IMR-90 (cell line): ENCODE measurements around the gene MYL4. TPM values are rescaled to one million over a fixed set of nuclear protein-coding genes. Genes with fewer than 3 reads are reported as not detected.

Experiments
- ATAC-seq: fragments of 200-7000 bp; cut with Tn5 transposase; 2 replicates; pipeline ENCODE4 v1.9.1; 2020; ENCODE audit warnings: low read depth, mild to moderate bottlenecking, moderate library complexity
- BruUV-seq: library from RNA; stranded (reverse); fragments of 400-500 nt; replicated peaks from 2 replicates; lab custom pipeline; 2021; lab: Mats Ljungman, UMichigan
- CTCF ChIA-PET: fragments of 300-600 bp; formaldehyde crosslinking; extraction: SDS; loops from one replicate; lab custom pipeline; 2021; ENCODE audit warnings: antibody characterized with exemption; lab: Yijun Ruan, JAX
- POLR2A ChIA-PET: fragments of 300-600 bp; sonication (Branson Sonifier 250); formaldehyde crosslinking; loops from one replicate; lab custom pipeline; 2022; ENCODE audit warnings: antibody characterized with exemption; ENCODE audit not compliant: unreplicated experiment; lab: Charles Lee
- DNase-seq: peaks from one replicate; pipeline ENCODE4 v3.0.0; 2013
- H2AFZ ChIP-seq: replicated peaks from 2 replicates; pipeline ENCODE3; 2013; ENCODE audit warnings: low read length, mild to moderate bottlenecking; ENCODE audit not compliant: poor library complexity
- H2AK5ac ChIP-seq: 2 replicates; pipeline ENCODE4 v1.6.1; 2013; ENCODE audit warnings: low read depth, low read length, inconsistent platforms
- H2AK9ac ChIP-seq: replicated peaks from 2 replicates; pipeline ENCODE3; 2013; ENCODE audit warnings: mild to moderate bottlenecking, low read depth, low read length, moderate library complexity; ENCODE audit not compliant: poor library complexity
- H2BK120ac ChIP-seq: 2 replicates; pipeline ENCODE4 v1.6.1; 2013; ENCODE audit warnings: low read depth, low read length, inconsistent platforms
- H2BK15ac ChIP-seq: 3 replicates; pipeline ENCODE4 v1.6.1; 2013; ENCODE audit warnings: low read depth, low read length, inconsistent platforms
- H2BK20ac ChIP-seq: 2 replicates; pipeline ENCODE4 v1.6.1; 2013; ENCODE audit warnings: low read depth, mild to moderate bottlenecking, inconsistent platforms, low read length, moderate library complexity
- H2BK5ac ChIP-seq: 2 replicates; pipeline ENCODE4 v1.6.1; 2013; ENCODE audit warnings: mild to moderate bottlenecking, low read depth, low read length, inconsistent platforms; ENCODE audit not compliant: poor library complexity, severe bottlenecking
- H3K14ac ChIP-seq: replicated peaks from 2 replicates; pipeline ENCODE4 v1.6.1; 2013; ENCODE audit warnings: low read depth, low read length, inconsistent platforms
- H3K18ac ChIP-seq: 2 replicates; pipeline ENCODE4 v1.6.1; 2013; ENCODE audit warnings: low read depth, low read length, control low read depth
- H3K23ac ChIP-seq: 2 replicates; pipeline ENCODE4 v1.6.1; 2013; ENCODE audit warnings: low read depth, low read length, inconsistent platforms
- H3K27ac ChIP-seq: 2 replicates; pipeline ENCODE4 v1.5.1; 2013; ENCODE audit warnings: mild to moderate bottlenecking, control low read depth, low read length; ENCODE audit not compliant: insufficient read depth
- H3K27me3 ChIP-seq: 2 replicates; pipeline ENCODE4 v1.6.1; 2013; ENCODE audit warnings: low read length; ENCODE audit not compliant: control insufficient read depth, insufficient read depth
- H3K36me3 ChIP-seq: 2 replicates; pipeline ENCODE4 v1.6.1; 2013; ENCODE audit warnings: low read length, mixed read lengths; ENCODE audit not compliant: control insufficient read depth, insufficient read depth
- H3K4ac ChIP-seq: 2 replicates; pipeline ENCODE4 v1.6.1; 2013; ENCODE audit warnings: low read depth, low read length, inconsistent platforms
- H3K4me1 ChIP-seq: 2 replicates; pipeline ENCODE4 v1.6.1; 2013; ENCODE audit warnings: low read length, mixed read lengths; ENCODE audit not compliant: control insufficient read depth, insufficient read depth
- H3K4me2 ChIP-seq: 2 replicates; pipeline ENCODE4 v1.6.1; 2013; ENCODE audit warnings: low read depth, mild to moderate bottlenecking, control low read depth, low read length, moderate library complexity
- H3K4me3 ChIP-seq: 2 replicates; pipeline ENCODE4 v1.5.1; 2013; ENCODE audit warnings: low read depth, mild to moderate bottlenecking, control low read depth, low read length, moderate library complexity; ENCODE audit not compliant: insufficient read depth
- H3K56ac ChIP-seq: 2 replicates; pipeline ENCODE4 v1.6.1; 2013; ENCODE audit warnings: low read length, inconsistent platforms; ENCODE audit not compliant: insufficient read depth; ENCODE audit errors: extremely low read depth
- H3K79me1 ChIP-seq, 2 experiments: 2 replicates each; pipeline ENCODE4 v1.6.1; 2013; ENCODE audit warnings: low read length in 2 of 2, inconsistent platforms in 1 of 2, low read depth in 1 of 2
- H3K9ac ChIP-seq: 2 replicates; pipeline ENCODE4 v1.6.1; 2013; ENCODE audit warnings: low read depth, low read length, control low read depth
- H3K9me1 ChIP-seq: 2 replicates; pipeline ENCODE4 v1.6.1; 2013; ENCODE audit warnings: low read length, inconsistent platforms; ENCODE audit not compliant: insufficient read depth
- H3K9me3 ChIP-seq: 2 replicates; pipeline ENCODE4 v1.6.1; 2013; ENCODE audit warnings: low read length; ENCODE audit not compliant: control insufficient read depth, insufficient read depth
- H4K20me1 ChIP-seq: 2 replicates; pipeline ENCODE4 v1.6.1; 2013; ENCODE audit warnings: low read length, inconsistent platforms; ENCODE audit not compliant: insufficient read depth
- H4K5ac ChIP-seq: 2 replicates; pipeline ENCODE4 v1.6.1; 2013; ENCODE audit warnings: mild to moderate bottlenecking, low read depth, low read length, control low read depth
- H4K8ac ChIP-seq, 2 experiments: 2 replicates each; pipeline ENCODE4 v1.6.1; 2013; ENCODE audit warnings: low read depth in 2 of 2, low read length in 2 of 2, control low read depth in 1 of 2, inconsistent platforms in 1 of 2
- H4K91ac ChIP-seq: 2 replicates; pipeline ENCODE4 v1.6.1; 2013; ENCODE audit warnings: low read depth, low read length, inconsistent platforms; ENCODE audit not compliant: insufficient read depth
- MAFK ChIP-seq: IDR thresholded peaks from 2 replicates; pipeline ENCODE4 v1.6.1; 2012; ENCODE audit warnings: low read depth, low read length, improper control_type of control experiment
- RCOR1 ChIP-seq: IDR thresholded peaks from 2 replicates; pipeline ENCODE4 v1.6.1; 2012; ENCODE audit warnings: mild to moderate bottlenecking, low read length, improper control_type of control experiment; ENCODE audit not compliant: insufficient replicate concordance
- WGBS, 2 experiments: methylation state at CpG; one replicate each; pipeline versions ENCODE4 v1.1.5 to v1.1.7; 2013; ENCODE audit warnings: missing lambda C conversion rate in 2 of 2; ENCODE audit not compliant: insufficient read length in 1 of 2; ENCODE audit errors: extremely low coverage in 2 of 2; 5-methylcytosine and 5-hydroxymethylcytosine counted together
- dilution Hi-C: fragments of 300-500 bp; cut with HindIII; formaldehyde crosslinking; loops from one replicate; pipeline ENCODE4 v1.14.3; 2018; ENCODE audit warnings: low sequenced_read_pairs; ENCODE audit not compliant: unreplicated experiment
- in situ Hi-C: fragments of 300-500 bp; cut with MboI; formaldehyde crosslinking; loops from 3 replicates; pipeline ENCODE4 v1.14.3; 2019; ENCODE audit warnings: low sequenced_read_pairs, inconsistent platforms, mixed read lengths
- intact Hi-C: fragments of 100-400 bp; cut with micrococcal nuclease; formaldehyde crosslinking; loops from 2 replicates; pipeline ENCODE4 v1.10.0; 2022
- microRNA-seq, 2 experiments: library from miRNA; stranded (forward) in 1 of 2; unstranded in 1 of 2; fragments of 10-50 nt in 1 of 2; fragments of <30 nt in 1 of 2; gene quantifications in 1 of 2; microRNA quantifications in 1 of 2; one replicate each; pipeline versions ENCODE3 to v1.1.0; 2013 to 2020; ENCODE audit not compliant: insufficient read depth in 1 of 2, insufficient read length in 1 of 2, unreplicated experiment in 1 of 2
- polyA plus RNA-seq, 3 experiments: library from polyadenylated mRNA; depleted of rRNA; stranded (reverse); fragments of >200 nt; gene quantifications; 2 replicates each; pipeline ENCODE4 v1.2.3, GENCODE V29; 2012; ENCODE audit warnings: low replicate concordance in 1 of 3
- small RNA-seq, 5 experiments: library from RNA; depleted of rRNA; stranded (forward); fragments of <200 nt; gene quantifications; one replicate each; pipeline ENCODE3, GENCODE V24; 2012
- total RNA-seq: library from RNA; depleted of rRNA; stranded (reverse); fragments of >200 nt; gene quantifications from 2 replicates; pipeline ENCODE4 v1.2.3, GENCODE V29; 2012; rRNA removed

The MYL4 gene
- total and polyA plus RNA-seq, 2 of the 4 experiments (the other 2 are of a cell fraction): not detected

DNA sequence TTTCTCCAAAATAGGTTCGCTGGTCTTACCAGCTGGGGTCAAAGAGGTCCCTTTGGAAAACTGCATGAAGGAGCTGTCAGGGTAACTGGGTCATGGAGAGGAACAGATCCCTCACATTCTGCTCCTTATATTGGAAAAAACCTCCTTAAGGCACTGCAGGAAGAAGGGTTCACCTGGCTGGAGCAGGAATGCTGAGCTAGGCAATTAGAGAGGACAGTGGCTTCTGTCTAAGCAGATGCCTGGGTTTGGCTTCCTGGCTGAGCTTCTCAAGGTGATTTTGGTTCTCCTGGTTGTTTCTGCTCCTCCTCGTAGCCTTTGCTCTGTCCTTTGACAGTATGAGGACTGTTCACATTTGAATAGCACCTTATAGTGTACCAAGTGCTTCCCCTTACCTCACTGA lies 64.1 kb downstream of the MYL4 start:
- no peak overlapping the region for H2BK5ac ChIP-seq
- POLR2A ChIA-PET: no interaction called here
- H3K4me1 ChIP-seq: peaks cover 33% of the 10 kb centered on the region
- peak overlapping the region; percentile 80; the same call in 1 of the 2 replicates for H2BK20ac ChIP-seq
- H4K5ac ChIP-seq: no peak overlapping the region
- no peak overlapping the region for H2AK9ac ChIP-seq
- H3K27ac ChIP-seq: no peak overlapping the region
- H3K23ac ChIP-seq: peak overlapping the region; percentile 49; the same call in 1 of the 2 replicates
- intact Hi-C loops (no loop called here), dilution Hi-C loops (no loop called here), in situ Hi-C loops (no loop called here)
- H3K14ac ChIP-seq: peak overlapping the region; percentile 25; the same call in 1 of the 2 replicates
- no peak overlapping the region for H3K4me3 ChIP-seq
- WGBS, 2 experiments: no CpG with 5 or more reads among the region's 2 CpGs
- CTCF ChIA-PET: no interaction called here
- no peak overlapping the region for H4K91ac ChIP-seq
- peaks cover 37% of the 10 kb centered on the region for H3K9me1 ChIP-seq
- peak overlapping the region; percentile 41 for H3K4ac ChIP-seq
- H4K20me1 ChIP-seq: no peaks in the 10 kb centered on the region
- H2BK15ac ChIP-seq: peak overlapping the region; percentile 88
- H3K9me3 ChIP-seq: no peaks in the 10 kb centered on the region
- no peak overlapping the region for H3K4me2 ChIP-seq
- no TSS peak for BruUV-seq
- 0 out of 4 replicates have a peak overlapping the region, but pooled peaks of 1 of the 2 experiments have one; percentile 34 for H4K8ac ChIP-seq
- H2AFZ ChIP-seq: no peak overlapping the region
- peak overlapping the region; percentile 49; the same call in 1 of the 2 replicates for H2AK5ac ChIP-seq
- H3K18ac ChIP-seq: no peak overlapping the region
- H3K79me1 ChIP-seq: peaks cover 9 to 54% of the 10 kb centered on the region in 2 experiments
- no peak overlapping the region for H3K9ac ChIP-seq
- H3K56ac ChIP-seq: no peak overlapping the region
- ATAC-seq: no peak
- H2BK120ac ChIP-seq: peak overlapping the region; percentile 26; the same call in 1 of the 2 replicates
- TF ChIP-seq MAFK: peak; percentile 78
- no peak for TF ChIP-seq RCOR1
- H3K27me3 ChIP-seq: no peaks in the 10 kb centered on the region
- H3K36me3 ChIP-seq: no peaks in the 10 kb centered on the region
- DNase-seq: no peak

Small RNA genes lying within 50 kb of the gene (microRNA-seq; reads per million reads assigned to microRNA genes)
- gene RNU7-186P (ENCODE audit: insufficient read depth, insufficient read length): not detected

Small RNA genes lying within 50 kb of the gene (small RNA-seq; reads per million reads assigned to genes)
- 0 reads per million in 5 experiments for gene RNU7-186P

Other genes starting within 250 kb of the MYL4 start
- not detected in 2 replicates for gene RPRML, start 230.1 kb upstream of the MYL4 start, total RNA-seq
- not detected in 2 replicates for gene RPRML, start 230.1 kb upstream of the MYL4 start, polyA plus RNA-seq (2012; rRNA removed)
- gene CDC27, start 20.1 kb upstream of the MYL4 start, total RNA-seq: 170 and 190 TPM in 2 replicates
- 47.7 and 57.9 TPM in 2 replicates for gene CDC27, start 20.1 kb upstream of the MYL4 start, polyA plus RNA-seq (2012; rRNA removed)
- 14.4 and 17.6 TPM in 2 replicates for gene ITGB3, start 44.5 kb downstream of the MYL4 start, total RNA-seq
- 9.0 and 9.8 TPM in 2 replicates for gene ITGB3, start 44.5 kb downstream of the MYL4 start, polyA plus RNA-seq (2012; rRNA removed)
- 1.1 and 1.4 TPM in 2 replicates for gene EFCAB13, start 114.6 kb downstream of the MYL4 start, total RNA-seq
- gene EFCAB13, start 114.6 kb downstream of the MYL4 start, polyA plus RNA-seq (2012; rRNA removed): 0.22 and 0.77 TPM in 2 replicates